ENCODE results near the gene GMDS.

The GMDS gene

GRCh38 chr6:1641343-1641885 lies 604.0 kb downstream of the GMDS start:
- no peak overlapping the region for H3K4me3 ChIP-seq (ENCODE audit: low read length)
- TF ChIP-seq CTCF (IDR thresholded peaks at IDR 0.05; ENCODE audit: insufficient read depth, low read depth, low read length, missing control alignments) = no peak
- peak; percentile 80 for DNase-seq (ENCODE audit: low read depth)

- H3K4me3 ChIP-seq (ENCODE audit: low read length) = no peak overlapping the region
- TF ChIP-seq CTCF (IDR thresholded peaks at IDR 0.05; ENCODE audit: insufficient read depth, low read depth, low read length, missing control alignments) = no peak
- no peak for DNase-seq (ENCODE audit: low read depth)
Observed at GRCh38 chr6:1640476-1640875, 604.9 kb downstream of the GMDS start.

GRCh38 chr6:1639430-1639829 lies 606.0 kb downstream of the GMDS start:
- no peak for DNase-seq (ENCODE audit: low read depth)
- H3K4me3 ChIP-seq (ENCODE audit: low read length) = no peak overlapping the region
- no peak for TF ChIP-seq CTCF (IDR thresholded peaks at IDR 0.05; ENCODE audit: insufficient read depth, low read depth, low read length, missing control alignments)

GRCh38 chr6:1636971-1637871 lies 608.2 kb downstream of the GMDS start:
- no peak overlapping the region for H3K4me3 ChIP-seq (ENCODE audit: low read length)
- no peak for TF ChIP-seq CTCF (IDR thresholded peaks at IDR 0.05; ENCODE audit: insufficient read depth, low read depth, low read length, missing control alignments)
- peak; percentile 84 for DNase-seq (ENCODE audit: low read depth)

GRCh38 chr6:1636272-1636825 lies 609.1 kb downstream of the GMDS start:
- no peak overlapping the region for H3K4me3 ChIP-seq (ENCODE audit: low read length)
- TF ChIP-seq CTCF (IDR thresholded peaks at IDR 0.05; ENCODE audit: insufficient read depth, low read depth, low read length, missing control alignments) = no peak
- no peak for DNase-seq (ENCODE audit: low read depth)

- TF ChIP-seq CTCF (IDR thresholded peaks at IDR 0.05; ENCODE audit: insufficient read depth, low read depth, low read length, missing control alignments) = no peak
Observed at GRCh38 chr6:1635305-1636010, 609.9 kb downstream of the GMDS start.

More at GRCh38 chr6:1635305-1636010, 609.9 kb downstream of the GMDS start:
- no peak overlapping the region for H3K4me3 ChIP-seq (ENCODE audit: low read length)
- no peak for DNase-seq (ENCODE audit: low read depth)

All from epithelial cell of esophagus (primary cell).